ENCODE measurements around the gene SPTBN1.
A peak's percentile ranks its signal among the peaks of the same experiment; 100 is the strongest.

Gene SPTBN1

GRCh38 chr2:54653572-54654204, 197.6 kb downstream of the SPTBN1 start:
- TF ChIP-seq CTCF (IDR thresholded peaks at IDR 0.05; ENCODE audit: extremely low read depth, missing control alignments) = no peak
- DNase-seq (ENCODE audit: low spot score) = no peak

DNA sequence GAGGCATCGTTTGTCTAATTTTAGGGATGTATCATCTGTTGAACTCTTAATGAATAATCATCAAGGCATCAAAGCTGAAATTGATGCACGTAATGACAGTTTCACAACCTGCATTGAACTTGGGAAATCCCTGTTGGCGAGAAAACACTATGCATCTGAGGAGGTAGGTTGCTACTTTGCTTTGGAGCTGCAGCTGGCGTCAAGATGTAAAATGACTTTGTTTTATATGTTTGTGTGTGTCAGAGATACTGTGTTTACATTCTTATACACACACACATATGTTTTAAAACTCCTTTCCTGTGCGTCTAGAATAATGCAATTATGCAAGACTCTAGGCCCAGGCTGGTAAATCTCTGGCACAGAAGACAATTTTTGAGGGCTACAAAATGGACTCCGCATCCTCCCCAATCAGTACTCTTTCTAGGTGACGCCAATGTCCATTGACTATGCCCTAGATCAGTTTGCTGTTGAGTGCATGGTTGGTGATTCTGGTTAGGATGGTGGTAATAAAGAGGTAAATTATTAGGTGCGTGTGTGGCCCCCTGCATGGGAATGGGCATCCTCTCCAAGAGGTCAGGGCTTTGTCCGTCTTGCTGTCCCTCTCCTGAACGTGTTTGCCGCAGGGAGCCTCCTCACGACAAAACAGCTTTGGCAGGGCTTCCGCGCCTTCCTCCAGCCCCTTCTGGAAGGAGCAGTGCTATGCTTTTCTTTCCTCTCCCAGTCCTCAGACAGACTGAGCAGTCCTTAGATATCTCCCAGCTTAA, 199.1 kb downstream of the SPTBN1 start:
- no peak for TF ChIP-seq CTCF (IDR thresholded peaks at IDR 0.05; ENCODE audit: extremely low read depth, missing control alignments)
- DNase-seq (ENCODE audit: low spot score) = no peak

DNA sequence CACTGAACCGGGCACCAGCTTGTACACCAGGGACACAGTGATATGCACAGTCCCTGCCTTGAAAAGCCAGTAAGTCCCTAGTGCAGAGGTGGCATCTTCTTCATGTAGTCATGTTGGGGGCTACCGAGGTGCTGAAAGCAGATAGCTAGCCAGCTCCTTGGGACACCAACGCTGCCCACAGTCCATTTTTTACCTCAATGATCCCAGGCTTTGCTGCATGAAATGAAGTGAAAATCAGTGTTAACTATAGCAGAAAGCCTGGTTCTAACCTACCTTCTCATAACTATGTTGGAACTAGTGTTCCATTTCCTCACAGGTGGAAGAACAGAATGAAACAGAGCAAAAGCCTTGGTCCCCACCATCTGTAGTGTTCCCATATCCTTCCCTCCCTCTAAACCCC, 200.7 kb downstream of the SPTBN1 start:
- no peak for DNase-seq (ENCODE audit: low spot score)
- TF ChIP-seq CTCF (IDR thresholded peaks at IDR 0.05; ENCODE audit: extremely low read depth, missing control alignments) = no peak

DNA sequence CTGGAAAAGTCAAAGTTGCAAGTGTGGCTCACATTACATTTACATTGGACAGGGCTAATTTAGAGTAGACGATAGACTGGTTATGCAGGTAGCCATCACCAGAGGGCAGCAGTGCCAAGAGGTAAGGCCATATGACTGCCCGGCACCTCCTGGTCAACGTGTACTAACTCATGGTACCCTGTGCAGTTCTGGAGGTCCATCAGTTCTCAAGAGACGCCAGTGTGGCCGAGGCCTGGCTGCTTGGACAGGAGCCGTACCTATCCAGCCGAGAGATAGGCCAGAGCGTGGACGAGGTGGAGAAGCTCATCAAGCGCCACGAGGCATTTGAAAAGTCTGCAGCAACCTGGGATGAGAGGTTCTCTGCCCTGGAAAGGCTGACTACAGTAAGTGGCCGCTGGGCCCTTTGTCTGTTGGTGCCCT, 201.5 kb downstream of the SPTBN1 start:
- DNase-seq (ENCODE audit: low spot score) = peak; percentile 29
- peak; percentile 10 for TF ChIP-seq CTCF (IDR thresholded peaks at IDR 0.05; ENCODE audit: extremely low read depth, missing control alignments)

GRCh38 chr2:54658564-54659071, 202.5 kb downstream of the SPTBN1 start:
- TF ChIP-seq CTCF (IDR thresholded peaks at IDR 0.05; ENCODE audit: extremely low read depth, missing control alignments) = no peak
- DNase-seq (ENCODE audit: low spot score) = no peak

GRCh38 chr2:54659527-54659926, 203.4 kb downstream of the SPTBN1 start:
- TF ChIP-seq CTCF (IDR thresholded peaks at IDR 0.05; ENCODE audit: extremely low read depth, missing control alignments) = no peak
- DNase-seq (ENCODE audit: low spot score) = no peak

DNA sequence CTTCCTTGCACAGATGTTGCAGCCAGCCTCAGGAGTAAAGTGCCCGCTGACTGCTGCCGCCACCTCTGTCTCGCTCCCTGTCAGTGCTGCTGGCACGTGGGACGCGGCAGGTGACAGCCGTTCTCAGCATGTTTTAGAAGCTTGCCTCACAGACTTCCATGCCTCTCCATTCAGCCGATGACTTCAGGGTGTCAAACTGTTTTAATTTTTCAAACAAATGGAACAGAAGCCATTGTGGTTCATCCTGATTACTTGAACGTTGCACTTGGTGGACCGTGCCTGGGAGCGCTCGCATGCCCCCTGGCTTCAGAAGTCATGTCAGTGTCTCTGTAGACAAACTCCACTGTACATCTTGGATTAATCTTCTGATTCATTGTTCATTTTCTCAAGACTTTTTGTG, 204.6 kb downstream of the SPTBN1 start:
- DNase-seq (ENCODE audit: low spot score) = no peak
- no peak for TF ChIP-seq CTCF (IDR thresholded peaks at IDR 0.05; ENCODE audit: extremely low read depth, missing control alignments)

All from GM20000 (cell line).